Measurements from ENCODE around the gene LRFN4.

LRFN4 gene

DNA sequence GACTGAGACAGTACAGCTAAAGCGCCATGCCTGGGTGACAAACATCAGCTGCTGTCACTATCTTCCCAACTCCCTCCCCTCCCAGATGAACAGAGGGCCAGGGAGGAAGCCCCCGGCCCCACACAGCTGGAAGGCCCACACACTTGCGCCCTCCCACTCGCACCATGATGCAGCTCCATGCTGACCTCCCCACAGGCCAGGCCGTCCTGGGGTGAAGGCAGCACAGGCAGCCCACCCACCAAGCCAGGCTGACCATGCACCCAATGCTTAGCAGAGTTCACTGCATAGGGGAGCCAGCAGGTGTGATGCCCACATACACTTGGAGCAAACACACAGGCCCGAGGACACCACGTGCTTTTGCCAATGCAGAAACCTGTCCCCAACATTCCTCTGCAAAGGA, 22.1 kb downstream of the LRFN4 start:
- TF ChIP-seq PAX5 (IDR thresholded peaks at IDR 0.05; ENCODE audit: insufficient read depth, low read length, severe bottlenecking) (no peak), POLR2A (IDR thresholded peaks at IDR 0.05; ENCODE audit: low read depth, low read length) (no peak), TAF1 (IDR thresholded peaks at IDR 0.05; ENCODE audit: low read depth, low read length) (no peak), POLR2AphosphoS5 (IDR thresholded peaks at IDR 0.05; ENCODE audit: low read depth, low read length) (no peak), POU2F2 (IDR thresholded peaks at IDR 0.05; ENCODE audit: low read depth, low read length) (no peak), SPI1 (IDR thresholded peaks at IDR 0.05; ENCODE audit: low read depth, low read length) (no peak)
- DNase-seq (ENCODE audit: insufficient read length, low spot score) (no peak), FAIRE-seq (no peak)

DNA sequence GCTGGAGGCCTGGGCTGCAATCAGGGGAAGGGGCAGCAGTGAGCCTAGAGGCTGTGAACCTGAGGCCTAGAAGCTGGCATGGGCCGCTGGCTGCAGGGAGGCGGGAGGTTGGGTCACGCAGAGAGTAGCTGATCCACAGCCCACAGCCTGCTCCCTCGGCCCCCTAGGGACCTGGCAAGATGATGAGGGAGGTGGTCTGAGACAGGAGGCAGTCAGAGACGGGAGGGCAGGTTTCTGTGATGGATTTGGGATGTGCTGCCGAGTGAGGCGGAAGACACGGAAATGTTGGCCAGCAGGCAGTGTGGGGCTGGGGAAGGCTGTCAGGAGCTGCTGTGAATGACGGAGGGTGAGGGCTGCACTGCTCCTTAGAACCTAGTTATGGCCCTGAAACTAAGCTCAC, 22.7 kb downstream of the LRFN4 start:
- DNase-seq (ENCODE audit: insufficient read length, low spot score) (no peak), FAIRE-seq (no peak)
- TF ChIP-seq POU2F2 (IDR thresholded peaks at IDR 0.05; ENCODE audit: low read depth, low read length), result no peak
- no peak for TF ChIP-seq POLR2A (IDR thresholded peaks at IDR 0.05; ENCODE audit: low read depth, low read length)
- no peak for TF ChIP-seq POLR2AphosphoS5 (IDR thresholded peaks at IDR 0.05; ENCODE audit: low read depth, low read length)

DNA sequence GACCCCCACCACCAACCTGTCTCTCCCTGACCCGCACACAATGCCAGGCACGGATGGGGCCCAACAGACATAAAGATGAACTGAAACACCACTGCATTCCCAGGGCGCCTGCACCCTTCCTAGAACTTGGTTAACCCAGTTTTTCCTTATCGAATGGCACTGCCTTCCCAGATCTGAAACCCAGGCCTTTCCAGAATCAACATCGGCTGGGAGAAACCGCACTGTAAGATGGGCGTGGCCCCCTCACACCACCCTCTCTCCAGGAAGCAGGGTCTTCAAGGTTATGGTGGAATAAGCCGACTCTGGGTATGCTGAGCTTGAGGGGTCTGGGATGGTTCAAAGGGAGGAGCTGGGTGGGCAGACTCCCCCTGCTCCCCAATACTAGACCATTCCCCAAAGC, 23.1 kb downstream of the LRFN4 start:
- DNase-seq (ENCODE audit: insufficient read length, low spot score), result no peak
- FAIRE-seq, result no peak
- TF ChIP-seq TAF1 (IDR thresholded peaks at IDR 0.05; ENCODE audit: low read depth, low read length) (no peak), POLR2AphosphoS5 (IDR thresholded peaks at IDR 0.05; ENCODE audit: low read depth, low read length) (no peak), POU2F2 (IDR thresholded peaks at IDR 0.05; ENCODE audit: low read depth, low read length) (no peak), POLR2A (IDR thresholded peaks at IDR 0.05; ENCODE audit: low read depth, low read length) (no peak), SPI1 (IDR thresholded peaks at IDR 0.05; ENCODE audit: low read depth, low read length) (no peak), PAX5 (IDR thresholded peaks at IDR 0.05; ENCODE audit: insufficient read depth, low read length, severe bottlenecking) (no peak)

DNA sequence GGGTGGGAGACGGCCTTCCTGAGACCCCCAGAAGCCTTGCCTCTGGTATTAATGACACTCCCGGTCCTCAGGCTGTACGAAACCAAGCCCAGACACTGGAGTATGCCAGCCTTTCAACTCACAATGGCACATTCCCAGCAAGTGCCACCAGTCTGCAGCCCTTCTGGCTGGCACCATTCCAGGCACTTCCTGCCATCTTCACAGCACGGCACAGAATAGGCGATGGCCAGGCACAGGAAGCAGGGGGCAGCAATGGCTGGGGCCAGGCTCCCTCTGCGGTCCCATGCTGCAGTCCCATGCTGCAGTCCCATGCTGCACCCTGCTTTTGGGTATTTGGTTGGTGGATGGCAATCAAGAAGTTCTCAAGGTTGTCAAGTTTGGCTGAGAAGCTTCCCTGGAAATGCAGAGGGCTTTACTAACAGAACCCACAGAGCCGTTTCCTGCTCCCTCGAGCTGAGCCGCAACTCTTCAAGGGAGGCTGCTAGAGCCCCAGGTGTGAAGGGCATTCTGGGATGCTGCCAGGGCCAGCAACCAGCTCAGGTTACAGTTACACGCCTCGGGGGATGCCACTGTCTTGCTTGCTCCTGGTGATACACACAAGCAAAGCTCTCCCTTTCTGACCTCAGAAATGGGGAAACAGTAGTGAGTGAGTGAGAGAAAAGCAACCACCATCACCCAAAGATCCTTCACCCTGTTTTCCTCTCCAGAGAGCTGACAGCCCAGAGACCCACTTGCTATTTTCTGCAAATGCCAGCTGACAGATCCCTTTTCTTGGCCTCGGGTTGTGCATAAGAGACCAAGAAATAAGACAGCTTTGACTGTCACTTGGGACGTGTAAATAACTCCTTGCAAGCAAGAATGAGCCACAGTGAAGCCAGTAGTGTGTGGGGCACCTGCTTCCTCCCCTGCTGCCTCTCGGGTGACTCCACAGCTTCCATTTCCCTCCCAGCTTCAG, 23.9 kb downstream of the LRFN4 start:
- no peak for TF ChIP-seq TAF1 (IDR thresholded peaks at IDR 0.05; ENCODE audit: low read depth, low read length)
- no peak for TF ChIP-seq PAX5 (IDR thresholded peaks at IDR 0.05; ENCODE audit: insufficient read depth, low read length, severe bottlenecking)
- TF ChIP-seq SPI1 (IDR thresholded peaks at IDR 0.05; ENCODE audit: low read depth, low read length), result no peak
- no peak for TF ChIP-seq POLR2AphosphoS5 (IDR thresholded peaks at IDR 0.05; ENCODE audit: low read depth, low read length)
- no peak for TF ChIP-seq POLR2A (IDR thresholded peaks at IDR 0.05; ENCODE audit: low read depth, low read length)
- no peak for TF ChIP-seq POU2F2 (IDR thresholded peaks at IDR 0.05; ENCODE audit: low read depth, low read length)
- DNase-seq (ENCODE audit: insufficient read length, low spot score) (no peak), FAIRE-seq (no peak)

DNA sequence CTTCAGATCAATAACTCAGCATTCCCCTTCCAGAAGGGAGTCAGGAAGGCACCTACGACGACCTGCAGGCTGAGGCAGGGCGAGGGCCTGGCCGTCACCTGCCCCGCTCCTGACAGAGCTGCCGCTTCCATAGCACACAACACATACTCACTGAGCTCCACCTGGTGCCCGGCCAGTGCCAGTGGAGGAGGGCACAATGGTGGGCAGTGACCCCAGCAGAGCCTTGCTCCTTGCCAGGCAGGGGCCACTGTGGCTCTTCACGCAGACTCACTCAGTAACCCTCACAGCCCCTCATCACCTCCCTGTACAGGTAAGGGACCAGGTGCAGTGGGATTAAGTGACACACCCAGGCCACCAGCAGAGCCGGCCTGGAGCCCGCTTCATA, 24.6 kb downstream of the LRFN4 start:
- TF ChIP-seq POLR2AphosphoS5 (IDR thresholded peaks at IDR 0.05; ENCODE audit: low read depth, low read length), result no peak
- TF ChIP-seq POU2F2 (IDR thresholded peaks at IDR 0.05; ENCODE audit: low read depth, low read length), result no peak
- no peak for TF ChIP-seq POLR2A (IDR thresholded peaks at IDR 0.05; ENCODE audit: low read depth, low read length)
- no peak for FAIRE-seq
- no peak for DNase-seq (ENCODE audit: insufficient read length, low spot score)

DNA sequence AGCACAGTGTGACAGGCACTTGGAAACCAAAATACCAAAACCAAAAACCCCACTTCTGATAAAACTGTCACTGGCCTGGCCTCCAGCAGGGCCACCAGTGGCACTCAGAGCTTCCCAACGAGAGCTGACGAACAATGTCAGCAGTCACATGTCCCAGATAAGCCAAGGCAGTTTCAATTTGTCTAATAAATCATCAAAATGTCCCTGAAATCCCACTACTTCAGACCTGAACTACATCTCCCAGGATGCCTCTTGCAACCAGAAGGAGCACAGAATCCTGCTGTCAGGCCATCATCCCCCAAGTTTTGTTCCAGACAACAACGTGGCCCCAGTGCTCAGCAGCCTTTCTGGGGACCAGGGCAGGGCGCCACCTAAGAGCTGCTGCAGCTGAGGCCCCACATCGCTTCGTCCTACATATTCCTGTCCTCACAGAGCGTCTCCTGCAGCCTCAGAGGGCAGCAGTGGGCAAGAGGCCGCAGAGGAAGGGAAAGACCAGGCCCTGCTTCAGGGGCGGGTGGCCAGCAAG, 25.1 kb downstream of the LRFN4 start:
- DNase-seq (ENCODE audit: insufficient read length, low spot score) (no peak), FAIRE-seq (no peak)
- TF ChIP-seq POLR2AphosphoS5 (IDR thresholded peaks at IDR 0.05; ENCODE audit: low read depth, low read length) (no peak), TAF1 (IDR thresholded peaks at IDR 0.05; ENCODE audit: low read depth, low read length) (no peak), PAX5 (IDR thresholded peaks at IDR 0.05; ENCODE audit: insufficient read depth, low read length, severe bottlenecking) (no peak), SPI1 (IDR thresholded peaks at IDR 0.05; ENCODE audit: low read depth, low read length) (no peak), POU2F2 (IDR thresholded peaks at IDR 0.05; ENCODE audit: low read depth, low read length) (no peak)

DNA sequence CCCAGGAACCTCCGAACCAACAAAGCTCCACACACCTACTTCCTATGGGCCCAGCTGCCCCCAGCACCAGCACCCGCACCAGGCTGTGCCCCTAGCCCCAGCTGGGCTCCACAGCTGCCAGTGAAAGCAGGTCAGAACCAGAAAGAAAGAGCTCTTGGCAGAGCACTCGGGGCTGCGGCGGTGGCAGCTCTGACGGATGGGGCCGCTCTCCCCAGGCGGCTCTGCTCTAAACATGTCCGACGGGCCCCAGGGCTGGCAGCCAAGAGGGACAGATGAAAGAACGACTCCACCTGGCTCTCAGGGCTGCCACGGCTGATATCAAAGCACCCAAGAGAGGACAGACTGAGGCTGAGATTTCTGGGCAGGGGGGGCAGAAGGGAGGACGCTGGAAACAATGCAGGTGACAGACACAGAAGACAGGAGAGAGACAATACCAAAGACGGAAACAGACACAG, 25.7 kb downstream of the LRFN4 start:
- FAIRE-seq, result no peak
- DNase-seq (ENCODE audit: insufficient read length, low spot score), result no peak
- no peak for TF ChIP-seq PAX5 (IDR thresholded peaks at IDR 0.05; ENCODE audit: insufficient read depth, low read length, severe bottlenecking)
- no peak for TF ChIP-seq POU2F2 (IDR thresholded peaks at IDR 0.05; ENCODE audit: low read depth, low read length)

DNA sequence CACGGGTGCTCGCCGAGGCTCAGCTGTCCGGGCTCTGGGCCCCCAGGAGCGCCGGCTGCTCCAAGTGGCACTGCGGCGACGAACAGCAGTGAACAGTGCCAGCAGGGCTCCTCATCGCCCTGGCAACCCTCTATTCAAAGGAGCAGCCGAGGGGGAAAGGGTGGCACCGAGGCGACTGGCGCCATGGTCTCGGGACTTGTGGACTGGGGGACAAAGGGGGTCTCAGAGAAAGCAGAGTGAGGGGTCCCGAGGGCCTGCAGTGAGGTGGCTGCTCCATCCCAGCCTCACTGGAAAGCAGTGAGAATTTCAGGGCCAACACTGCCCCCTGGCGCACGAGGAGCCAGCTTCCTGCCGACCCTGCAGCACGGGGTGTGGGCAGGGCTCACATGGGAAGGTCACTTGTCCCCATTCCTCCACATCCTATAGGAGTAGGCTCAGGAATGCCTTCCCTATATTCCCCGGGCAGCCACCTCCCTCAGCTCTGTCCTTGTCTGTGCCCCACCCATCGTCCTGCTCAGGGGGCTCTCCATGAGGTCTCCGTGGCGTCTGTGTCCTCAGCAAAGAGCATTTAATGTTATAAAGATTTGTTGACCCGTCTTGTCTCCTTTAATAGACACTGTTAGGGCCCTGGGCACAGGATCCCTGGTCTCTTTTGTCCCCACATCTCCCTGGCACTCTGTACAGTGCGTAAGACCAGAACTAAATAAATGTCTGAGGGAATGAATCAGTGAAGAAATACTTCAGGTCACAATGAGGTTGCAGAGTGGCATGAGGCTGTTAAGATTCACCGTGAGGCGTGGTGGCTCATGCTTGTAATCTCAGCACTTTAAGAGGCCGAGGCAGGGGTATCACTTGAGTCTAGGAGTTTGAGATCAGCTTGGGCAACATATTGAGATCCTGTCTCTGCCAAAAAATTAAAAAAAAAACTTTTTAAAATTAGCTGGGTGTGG, 26.4 kb downstream of the LRFN4 start:
- FAIRE-seq (peak; percentile 85), DNase-seq (ENCODE audit: insufficient read length, low spot score) (peak; percentile 69)
- TF ChIP-seq PAX5 (IDR thresholded peaks at IDR 0.05; ENCODE audit: insufficient read depth, low read length, severe bottlenecking) (no peak), TAF1 (IDR thresholded peaks at IDR 0.05; ENCODE audit: low read depth, low read length) (no peak), POU2F2 (IDR thresholded peaks at IDR 0.05; ENCODE audit: low read depth, low read length) (no peak), SPI1 (IDR thresholded peaks at IDR 0.05; ENCODE audit: low read depth, low read length) (no peak), POLR2A (IDR thresholded peaks at IDR 0.05; ENCODE audit: low read depth, low read length) (no peak), POLR2AphosphoS5 (IDR thresholded peaks at IDR 0.05; ENCODE audit: low read depth, low read length) (no peak)

DNA sequence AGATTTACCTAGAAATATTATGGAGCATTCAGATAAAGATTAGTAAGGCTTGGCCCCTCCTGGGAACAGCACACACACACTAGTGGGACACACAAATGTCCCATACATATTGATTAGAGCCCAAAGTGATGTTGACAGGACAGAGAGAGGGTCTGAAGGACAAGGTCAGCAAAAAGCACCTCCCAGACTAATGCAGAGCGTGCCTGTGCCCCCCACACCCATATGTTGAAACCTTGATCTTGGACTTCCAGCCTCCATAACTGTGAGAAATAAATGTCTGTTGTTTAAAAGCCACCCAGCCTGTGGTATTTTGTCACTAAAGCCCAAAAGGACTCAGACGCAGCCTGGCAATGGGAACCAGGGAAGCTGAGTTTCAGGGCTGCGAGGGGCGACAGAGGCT, 27.6 kb downstream of the LRFN4 start:
- DNase-seq (ENCODE audit: insufficient read length, low spot score), result no peak

More for the DNA sequence above, 27.6 kb downstream of the LRFN4 start:
- TF ChIP-seq POLR2A (IDR thresholded peaks at IDR 0.05; ENCODE audit: low read depth, low read length) (no peak), POU2F2 (IDR thresholded peaks at IDR 0.05; ENCODE audit: low read depth, low read length) (no peak), POLR2AphosphoS5 (IDR thresholded peaks at IDR 0.05; ENCODE audit: low read depth, low read length) (no peak), SPI1 (IDR thresholded peaks at IDR 0.05; ENCODE audit: low read depth, low read length) (no peak)
- FAIRE-seq, result no peak
